MM.1S (cell line): Measurements from ENCODE around the gene PAM16.
A peak's percentile ranks its signal among the peaks of the same experiment; 100 is the strongest.

Experiments
- DNase-seq: peaks from one replicate; pipeline ENCODE4 v3.0.0-alpha.2; 2015
- H2AFZ ChIP-seq: fragments of 300-600 bp; sonication (generic); 2 replicates; pipeline ENCODE4 v1.6.0; 2016; ENCODE audit warnings: antibody characterized with exemption, low read length
- H3F3A ChIP-seq: fragments of 300-600 bp; sonication (generic); 2 replicates; pipeline ENCODE4 v1.6.1; 2016; ENCODE audit warnings: mild to moderate bottlenecking, antibody characterized with exemption, low read length, moderate library complexity, mixed read lengths; ENCODE audit not compliant: insufficient read depth
- H3K27ac ChIP-seq: fragments of 300-600 bp; sonication (generic); 2 replicates; pipeline ENCODE4 v1.5.1; 2016; ENCODE audit warnings: mild to moderate bottlenecking, low read length
- H3K27me3 ChIP-seq: fragments of 300-600 bp; sonication (generic); replicated peaks from 2 replicates; pipeline ENCODE4 v1.6.0; 2016; ENCODE audit warnings: low read length; ENCODE audit not compliant: insufficient read depth
- H3K36me3 ChIP-seq: fragments of 300-600 bp; sonication (generic); replicated peaks from 2 replicates; pipeline ENCODE4 v1.6.1; 2016; ENCODE audit warnings: mild to moderate bottlenecking, low read length, mixed read lengths; ENCODE audit not compliant: insufficient read depth
- H3K4me1 ChIP-seq: fragments of 300-600 bp; sonication (generic); 2 replicates; pipeline ENCODE4 v1.6.1; 2016; ENCODE audit warnings: low read length, mixed read lengths
- H3K4me2 ChIP-seq: fragments of 300-600 bp; sonication (generic); 2 replicates; pipeline ENCODE4 v1.6.0; 2016; ENCODE audit warnings: low read depth, low read length
- H3K4me3 ChIP-seq: fragments of 300-600 bp; sonication (generic); 2 replicates; pipeline ENCODE4 v1.5.1; 2016; ENCODE audit warnings: low read length, mixed read lengths
- H3K79me2 ChIP-seq: fragments of 300-600 bp; sonication (generic); 2 replicates; pipeline ENCODE4 v1.6.1; 2016; ENCODE audit warnings: mixed run types, low read length, mixed read lengths
- H3K9ac ChIP-seq: fragments of 300-600 bp; sonication (generic); 2 replicates; pipeline ENCODE4 v1.6.1; 2016; ENCODE audit warnings: low read length, mixed read lengths
- H3K9me2 ChIP-seq: fragments of 300-600 bp; sonication (generic); replicated peaks from 2 replicates; pipeline ENCODE4 v1.6.1; 2016; ENCODE audit warnings: mild to moderate bottlenecking, low read length, mixed read lengths; ENCODE audit not compliant: insufficient read depth
- H3K9me3 ChIP-seq: fragments of 300-600 bp; sonication (generic); replicated peaks from 2 replicates; pipeline ENCODE4 v1.6.1; 2016; ENCODE audit warnings: mild to moderate bottlenecking, low read length, mixed read lengths; ENCODE audit not compliant: insufficient read depth
- H4K20me1 ChIP-seq: fragments of 300-600 bp; sonication (generic); 2 replicates; pipeline ENCODE4 v1.6.1; 2016; ENCODE audit warnings: mild to moderate bottlenecking, low read length, moderate library complexity, mixed read lengths; ENCODE audit not compliant: insufficient read depth
- EZH2 ChIP-seq: fragments of 300-600 bp; sonication (generic); optimal IDR thresholded peaks from 2 replicates; pipeline ENCODE3; 2017; ENCODE audit warnings: low read depth, mild to moderate bottlenecking, antibody characterized with exemption, low read length, mixed read lengths
- EZH2phosphoT487 ChIP-seq: fragments of 300-600 bp; sonication (generic); IDR thresholded peaks from 2 replicates; pipeline ENCODE4 v1.6.1; 2018; ENCODE audit warnings: antibody characterized with exemption, low read length
- TF ChIP-seq, protein P1 (sequence below): fragments of 300-600 bp; sonication (generic); IDR thresholded peaks from 2 replicates; pipeline ENCODE4 v1.5.1; 2016; ENCODE audit warnings: antibody characterized with exemption, low read length, mixed read lengths

Gene PAM16

DNA sequence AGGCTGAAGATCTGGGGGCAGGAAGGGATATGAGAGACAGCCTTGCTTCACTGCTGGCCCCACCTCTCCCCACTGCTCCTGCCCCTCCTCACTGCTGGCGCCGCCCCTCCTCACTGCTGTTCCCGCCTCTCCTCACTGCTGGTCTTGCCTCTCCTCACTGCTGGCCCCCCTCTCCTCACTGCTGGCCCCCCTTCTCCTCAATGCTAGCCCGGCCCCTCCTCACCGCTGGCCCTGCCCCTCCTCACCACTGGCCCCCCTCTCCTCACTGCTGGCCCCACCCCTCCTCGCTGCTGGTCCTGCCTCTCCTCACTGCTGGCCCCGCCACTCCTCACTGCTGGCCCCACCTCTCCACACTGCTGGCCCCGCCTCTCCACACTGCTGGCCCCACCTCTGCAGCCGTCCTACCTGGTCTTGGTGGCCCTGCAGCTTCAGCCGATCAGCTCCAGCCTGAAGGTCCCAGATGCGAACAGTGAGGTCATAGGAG lies 9.5 kb upstream of the PAM16 start:
- Histone ChIP-seq H3K4me2 (no peak overlapping the region), H3K9me3 (no peaks in the 10 kb centered on the region), H2AFZ (no peak overlapping the region), H4K20me1 (no peaks in the 10 kb centered on the region), H3K27me3 (no peaks in the 10 kb centered on the region), H3K4me3 (no peak overlapping the region), H3K9ac (no peak overlapping the region), H3F3A (no peaks in the 10 kb centered on the region), H3K9me2 (no peaks in the 10 kb centered on the region), H3K27ac (no peak overlapping the region), H3K4me1 (no peaks in the 10 kb centered on the region), H3K79me2 (no peaks in the 10 kb centered on the region), H3K36me3 (no peaks in the 10 kb centered on the region; the same call in 1 of the 2 replicates)
- DNase-seq = no peak
- TF ChIP-seq EZH2 (no peak), EZH2phosphoT487 (no peak)
- TF ChIP-seq, protein P1, sequence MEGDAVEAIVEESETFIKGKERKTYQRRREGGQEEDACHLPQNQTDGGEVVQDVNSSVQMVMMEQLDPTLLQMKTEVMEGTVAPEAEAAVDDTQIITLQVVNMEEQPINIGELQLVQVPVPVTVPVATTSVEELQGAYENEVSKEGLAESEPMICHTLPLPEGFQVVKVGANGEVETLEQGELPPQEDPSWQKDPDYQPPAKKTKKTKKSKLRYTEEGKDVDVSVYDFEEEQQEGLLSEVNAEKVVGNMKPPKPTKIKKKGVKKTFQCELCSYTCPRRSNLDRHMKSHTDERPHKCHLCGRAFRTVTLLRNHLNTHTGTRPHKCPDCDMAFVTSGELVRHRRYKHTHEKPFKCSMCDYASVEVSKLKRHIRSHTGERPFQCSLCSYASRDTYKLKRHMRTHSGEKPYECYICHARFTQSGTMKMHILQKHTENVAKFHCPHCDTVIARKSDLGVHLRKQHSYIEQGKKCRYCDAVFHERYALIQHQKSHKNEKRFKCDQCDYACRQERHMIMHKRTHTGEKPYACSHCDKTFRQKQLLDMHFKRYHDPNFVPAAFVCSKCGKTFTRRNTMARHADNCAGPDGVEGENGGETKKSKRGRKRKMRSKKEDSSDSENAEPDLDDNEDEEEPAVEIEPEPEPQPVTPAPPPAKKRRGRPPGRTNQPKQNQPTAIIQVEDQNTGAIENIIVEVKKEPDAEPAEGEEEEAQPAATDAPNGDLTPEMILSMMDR = no peak

DNA sequence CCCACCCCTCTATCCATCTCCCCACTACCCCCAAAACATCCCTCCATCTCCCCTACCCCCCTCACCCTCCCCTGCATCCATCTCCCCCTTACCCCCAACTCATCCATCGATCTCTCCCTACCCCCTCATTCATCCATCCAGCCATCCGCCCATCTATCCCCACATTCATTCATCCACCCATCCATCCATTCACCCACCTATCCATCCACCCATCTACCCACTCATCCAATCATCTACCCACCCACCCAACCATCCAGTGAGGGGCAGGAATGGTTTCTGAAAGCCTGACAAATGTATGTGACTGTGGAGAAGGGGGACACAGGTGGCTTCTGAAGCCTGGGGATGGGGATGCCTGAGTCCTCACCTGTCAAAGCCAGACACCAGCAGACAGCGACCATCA lies 8.8 kb upstream of the PAM16 start:
- Histone ChIP-seq H3K9me3 (no peaks in the 10 kb centered on the region), H2AFZ (no peak overlapping the region), H3K4me3 (no peak overlapping the region), H3K79me2 (no peaks in the 10 kb centered on the region), H3K4me1 (no peaks in the 10 kb centered on the region), H3F3A (no peaks in the 10 kb centered on the region), H3K27ac (no peak overlapping the region), H3K9ac (no peak overlapping the region), H3K27me3 (no peaks in the 10 kb centered on the region), H3K9me2 (no peaks in the 10 kb centered on the region), H3K4me2 (no peak overlapping the region), H4K20me1 (no peaks in the 10 kb centered on the region), H3K36me3 (no peaks in the 10 kb centered on the region; the same call in 1 of the 2 replicates)
- no peak for DNase-seq
- TF ChIP-seq, protein P1 = no peak
- no peak for TF ChIP-seq EZH2phosphoT487
- no peak for TF ChIP-seq EZH2

DNA sequence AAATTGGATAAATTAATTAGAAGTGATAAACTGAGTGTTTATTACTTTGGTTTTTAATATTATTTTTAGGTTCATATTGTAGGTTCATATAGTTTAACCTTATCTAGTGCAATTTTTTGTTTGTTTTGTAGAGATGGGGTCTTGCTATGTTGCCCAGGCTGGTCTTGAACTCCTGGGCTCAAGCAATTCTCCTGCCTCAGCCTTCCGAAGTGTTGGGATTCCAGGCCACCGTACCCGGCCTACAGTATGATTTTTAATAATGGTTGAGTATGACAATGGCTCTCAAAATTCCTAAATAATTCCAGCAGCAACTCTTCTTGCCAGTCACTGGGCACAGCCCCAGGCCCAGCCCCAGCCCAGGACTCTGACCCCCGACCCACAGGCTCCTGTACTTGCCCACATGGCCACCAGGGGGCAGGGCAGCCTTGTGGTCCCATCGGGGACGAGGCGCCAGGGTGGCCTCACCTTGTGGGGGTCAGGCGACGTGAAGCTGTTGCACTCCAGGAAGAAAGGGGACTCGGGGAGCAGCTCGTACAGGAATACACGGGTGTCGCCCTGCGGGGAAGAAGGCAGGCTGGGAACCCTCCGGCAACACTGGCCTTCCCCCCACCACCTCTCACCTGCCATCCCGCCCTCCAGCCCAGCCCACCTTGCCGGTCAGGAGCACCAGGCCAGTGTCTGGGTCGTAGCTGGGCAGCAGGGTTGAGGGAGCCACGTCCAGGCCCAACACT lies 7.9 kb upstream of the PAM16 start:
- Histone ChIP-seq H3K27ac (no peak overlapping the region), H3K27me3 (no peaks in the 10 kb centered on the region), H3K9ac (no peak overlapping the region), H3F3A (0 out of 2 replicates have a peak, but pooled peaks cover 4% of the 10 kb centered on the region), H3K4me2 (no peak overlapping the region), H3K4me1 (no peaks in the 10 kb centered on the region), H3K4me3 (no peak overlapping the region), H3K79me2 (no peaks in the 10 kb centered on the region), H2AFZ (no peak overlapping the region), H3K9me3 (no peaks in the 10 kb centered on the region), H3K36me3 (no peaks in the 10 kb centered on the region; the same call in 1 of the 2 replicates), H4K20me1 (no peaks in the 10 kb centered on the region), H3K9me2 (no peaks in the 10 kb centered on the region)
- DNase-seq = no peak
- TF ChIP-seq EZH2phosphoT487 (no peak), EZH2 (no peak)
- TF ChIP-seq, protein P1 = peak; percentile 87
